Right lobe of liver (tissue), 6 donors: ENCODE measurements around the gene NRIP3. TPM values are rescaled to one million over a fixed set of nuclear protein-coding genes. Genes with fewer than 3 reads are reported as not detected.
A peak's percentile ranks its signal among the peaks of the same experiment; 100 is the strongest.

Experiments
- ATAC-seq, 4 donors: fragments of 200-7000 bp; cut with Tn5 transposase; one replicate each; pipeline ENCODE4 v1.9.1; 2020; ENCODE audit warnings: mild to moderate bottlenecking in 4 of 4, moderate library complexity in 4 of 4
- DNase-seq, 3 donors: peaks; one replicate each; pipeline ENCODE4 v3.0.0-alpha.2; 2020
- H3K27ac ChIP-seq, 3 donors: fragments of 200-600 bp; one replicate each; pipeline ENCODE4 v1.8.0; 2022
- H3K27me3 ChIP-seq, 2 donors: fragments of 200-600 bp; one replicate each; pipeline ENCODE4 v1.8.0; 2022
- H3K36me3 ChIP-seq, 4 donors: fragments of 200-600 bp; sonication (generic) in 1 of 4; one replicate each; pipeline versions ENCODE4 v1.5.1 to v1.8.0; 2017 to 2022; ENCODE audit warnings: control low read depth in 1 of 4
- H3K4me1 ChIP-seq, 4 donors: fragments of 200-600 bp; sonication (generic) in 1 of 4; one replicate each; pipeline versions ENCODE4 v1.5.1 to v1.8.0; 2017 to 2022; ENCODE audit warnings: control low read depth in 1 of 4
- H3K4me3 ChIP-seq, 3 donors: fragments of 200-600 bp; one replicate each; pipeline ENCODE4 v1.8.0; 2022
- H3K9me3 ChIP-seq, 4 donors: fragments of 200-600 bp; sonication (generic) in 1 of 4; one replicate each; pipeline versions ENCODE4 v1.5.1 to v1.8.0; 2017 to 2022; ENCODE audit warnings: control low read depth in 1 of 4
- CTCF ChIP-seq, 4 donors: fragments of 200-600 bp in 3 of 4; fragments of 450-650 bp in 1 of 4; IDR thresholded peaks; one replicate each; pipeline versions ENCODE4 v1.5.1 to v1.8.0; 2016 to 2022; ENCODE audit warnings: antibody characterized with exemption in 4 of 4, mild to moderate bottlenecking in 2 of 4
- POLR2A ChIP-seq: fragments of 450-650 bp; IDR thresholded peaks from one replicate; pipeline ENCODE4 v1.6.1; 2017; ENCODE audit warnings: antibody characterized with exemption, mild to moderate bottlenecking
- WGBS: methylation state at CpG from one replicate; pipeline ENCODE4 v1.1.6; 2018; ENCODE audit warnings: low coverage, low lambda C conversion rate; ENCODE audit not compliant: insufficient coverage; ENCODE audit errors: missing lambda C conversion rate; 5-methylcytosine and 5-hydroxymethylcytosine counted together
- intact Hi-C, 2 donors: fragments of 100-400 bp; cut with DNase I; formaldehyde crosslinking; loops; one replicate each; pipeline versions ENCODE4 v1.11.2 to v1.14.1; 2022
- total RNA-seq, 6 experiments: library from RNA; depleted of rRNA in 2 of 6; stranded (reverse); fragments of >200 nt in 2 of 6; fragmentation: NEBNext Ultra II Directional in 3 of 6; extraction: Animal tissue kit (Norgen Biotek cat#: 25700) in 3 of 6; gene quantifications; one replicate each; pipeline versions ENCODE4 v1.1.0 to v1.2.4, GENCODE V29; 2016 to 2023
- donor health status: DM: no; HTN: yes; CAD: no.
- donor health status: DM: no; HTN: no; CAD: no.
- donor health status: DM: no; HTN: no; CAD: no.
- donor health status: DM: no; HTN: yes; CAD: no.
- donor health status: DM: no; HTN: yes; CAD: no.

The NRIP3 gene
- total RNA-seq, 6 experiments from 2014 or later: 0.31 to 0.84 (median 0.37) TPM; not detected in 2

- Histone ChIP-seq H3K9me3 (no peaks in the 10 kb centered on the region), H3K27me3 (no peaks in the 10 kb centered on the region), H3K36me3 (no peaks in the 10 kb centered on the region), H3K4me1 (no peaks in the 10 kb centered on the region), H3K27ac (no peak overlapping the region), H3K4me3 (no peak overlapping the region)
- WGBS: 75% methylated on average over 9 of the region's 9 CpGs
- no peak for TF ChIP-seq POLR2A
- TF ChIP-seq CTCF (IDR thresholded peaks at IDR 0.05): no peak
- ATAC-seq: no peak
- DNase-seq: no peak
- intact Hi-C loops: no loop called here
Observed at GRCh38 chr11:9022961-9023680, 19.3 kb upstream of the NRIP3 start.

DNA sequence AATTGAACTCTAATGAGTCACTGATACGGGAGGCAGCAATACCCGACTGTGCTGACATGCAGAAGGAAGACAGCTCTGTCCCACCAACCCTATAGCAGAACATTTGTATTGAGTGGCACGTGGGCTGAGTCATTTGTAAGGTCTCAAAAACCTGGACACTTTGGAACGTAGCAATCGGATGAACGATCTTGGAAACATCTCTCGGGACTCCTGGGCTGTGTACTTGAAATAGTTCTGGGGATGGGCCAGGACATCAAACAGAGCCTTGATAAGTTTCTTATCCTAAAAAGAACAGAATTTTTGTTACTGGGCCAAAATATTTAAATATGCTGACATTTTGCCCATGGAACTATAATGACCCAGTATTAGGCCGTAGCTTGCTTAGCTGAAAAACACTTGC is 17.1 kb upstream of the NRIP3 start:
- WGBS: 57% methylated on average over 3 of the region's 8 CpGs
- no peak overlapping the region for H3K4me3 ChIP-seq
- DNase-seq (no peak), ATAC-seq (no peak)
- intact Hi-C loops: no loop called here
- no peaks in the 10 kb centered on the region for H3K27me3 ChIP-seq
- no peak for TF ChIP-seq CTCF (IDR thresholded peaks at IDR 0.05)
- TF ChIP-seq POLR2A: no peak
- no peaks in the 10 kb centered on the region for H3K36me3 ChIP-seq
- no peak overlapping the region for H3K27ac ChIP-seq
- H3K4me1 ChIP-seq: no peaks in the 10 kb centered on the region
- no peaks in the 10 kb centered on the region for H3K9me3 ChIP-seq

GRCh38 chr11:9019861-9020260 is 16.1 kb upstream of the NRIP3 start:
- intact Hi-C loops: loop anchor here (10.0 kb wide), 2 partner anchors 115 to 485 kb away; no protein-coding TSS in a partner anchor
- Histone ChIP-seq H3K4me1 (no peaks in the 10 kb centered on the region), H3K36me3 (no peaks in the 10 kb centered on the region), H3K27ac (no peak overlapping the region), H3K9me3 (no peaks in the 10 kb centered on the region), H3K27me3 (no peaks in the 10 kb centered on the region), H3K4me3 (no peak overlapping the region)
- no peak for DNase-seq
- TF ChIP-seq POLR2A: no peak
- TF ChIP-seq CTCF (IDR thresholded peaks at IDR 0.05): no peak
- ATAC-seq: no peak
- 96% methylated on average over 4 of the region's 6 CpGs for WGBS

DNA sequence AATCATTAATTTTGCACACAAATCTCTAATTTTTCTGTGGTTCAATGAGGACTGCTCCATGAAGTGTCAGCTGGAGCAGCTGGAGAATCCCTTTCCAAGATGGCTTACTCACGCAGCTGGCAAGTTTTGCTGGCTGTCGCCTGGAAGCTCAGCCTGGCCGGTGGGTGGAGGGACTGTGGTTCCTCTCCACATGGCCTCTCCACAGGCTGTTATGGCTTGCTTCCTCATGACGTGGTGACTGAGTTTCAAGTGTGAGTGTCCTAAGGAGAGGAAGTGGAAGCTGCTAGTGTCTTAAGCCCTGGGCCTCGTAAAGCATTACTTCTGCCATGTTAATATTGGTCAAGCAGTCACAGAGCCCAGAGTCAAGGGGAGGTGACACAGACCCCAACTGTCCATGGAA is 14.0 kb upstream of the NRIP3 start:
- H3K27ac ChIP-seq: no peak overlapping the region
- H3K36me3 ChIP-seq: no peaks in the 10 kb centered on the region
- TF ChIP-seq CTCF (IDR thresholded peaks at IDR 0.05): no peak
- no peak for TF ChIP-seq POLR2A
- H3K4me1 ChIP-seq: no peaks in the 10 kb centered on the region
- ATAC-seq: peak; percentile 50 to 72 (median 60)
- intact Hi-C loops: loop anchor here (10.0 kb wide), 2 partner anchors 117 to 487 kb away; no protein-coding TSS in a partner anchor
- WGBS: 66% methylated on average over 3 of the region's 5 CpGs
- DNase-seq: peak in 1 of 3 donors; percentile 35
- no peak overlapping the region for H3K4me3 ChIP-seq
- no peaks in the 10 kb centered on the region for H3K9me3 ChIP-seq
- no peaks in the 10 kb centered on the region for H3K27me3 ChIP-seq
